OCI-M2 (cell line): ENCODE measurements around the gene ITGB6.

Experiments
- DNase-seq: peaks from one replicate; lab custom pipeline; 2025; ENCODE audit not compliant: unreplicated experiment; lab: John Stamatoyannopoulos, UW

Gene ITGB6

GRCh38 chr2:160054984-160055725, 144.9 kb downstream of the ITGB6 start:
- DNase-seq: no peak

DNA sequence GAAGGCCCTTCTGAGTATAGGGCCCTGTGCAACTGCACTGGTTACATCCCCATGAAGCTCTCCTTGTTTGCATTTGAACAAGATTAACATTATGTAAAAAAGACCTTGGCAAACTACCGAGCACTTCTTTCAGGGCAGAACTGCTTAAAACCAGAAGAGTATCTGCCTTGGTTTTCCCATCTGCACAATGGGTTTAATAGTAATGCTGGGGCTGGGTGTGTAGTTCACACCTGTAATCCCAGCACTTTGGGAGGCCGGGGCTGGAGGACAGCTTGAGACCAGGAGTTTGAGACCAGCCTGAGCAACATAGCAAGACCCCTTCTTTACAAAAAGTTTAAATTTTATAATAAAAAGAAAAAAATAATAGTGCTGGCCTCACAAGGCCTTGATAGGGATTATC, 146.1 kb downstream of the ITGB6 start:
- DNase-seq: no peak

DNA sequence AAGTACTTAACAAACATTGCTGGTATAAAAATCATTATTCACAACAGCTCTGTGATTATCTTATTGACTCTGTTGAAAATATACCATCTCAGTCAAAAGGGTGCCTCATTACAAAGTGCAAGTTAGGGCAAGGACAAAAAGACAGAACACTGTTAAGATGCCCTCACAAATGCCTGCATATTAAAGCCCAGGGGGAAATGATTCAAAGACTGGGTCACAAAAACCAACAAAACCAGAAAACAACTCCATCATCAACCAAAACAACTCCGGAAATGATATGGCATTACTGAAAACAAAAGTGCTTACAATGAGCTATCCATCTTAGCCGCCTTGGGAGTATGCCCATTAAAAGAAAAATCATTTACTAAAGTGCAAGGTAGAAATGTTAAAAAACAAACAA, 147.5 kb downstream of the ITGB6 start:
- no peak for DNase-seq

DNA sequence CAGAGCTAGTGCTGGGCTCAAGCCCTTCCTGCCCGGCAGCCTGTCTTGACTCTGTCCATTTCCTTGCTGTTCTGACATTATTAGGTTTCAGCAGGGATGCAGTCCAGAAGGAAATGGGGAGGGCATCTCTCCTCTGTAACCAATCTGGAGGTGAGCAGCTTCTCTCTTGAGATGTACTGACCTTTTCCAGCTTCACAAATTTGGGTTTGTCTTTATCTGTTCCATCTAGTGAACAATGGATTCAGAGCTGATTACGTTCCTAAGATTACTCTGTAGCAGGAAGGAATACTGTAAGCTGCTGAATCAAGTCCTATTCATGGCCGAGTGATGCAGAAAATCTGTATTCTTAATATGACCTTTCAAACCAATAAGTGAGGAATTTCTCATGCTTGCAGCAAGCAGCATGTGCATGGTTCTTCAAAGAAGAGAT, 148.7 kb downstream of the ITGB6 start:
- no peak for DNase-seq

DNA sequence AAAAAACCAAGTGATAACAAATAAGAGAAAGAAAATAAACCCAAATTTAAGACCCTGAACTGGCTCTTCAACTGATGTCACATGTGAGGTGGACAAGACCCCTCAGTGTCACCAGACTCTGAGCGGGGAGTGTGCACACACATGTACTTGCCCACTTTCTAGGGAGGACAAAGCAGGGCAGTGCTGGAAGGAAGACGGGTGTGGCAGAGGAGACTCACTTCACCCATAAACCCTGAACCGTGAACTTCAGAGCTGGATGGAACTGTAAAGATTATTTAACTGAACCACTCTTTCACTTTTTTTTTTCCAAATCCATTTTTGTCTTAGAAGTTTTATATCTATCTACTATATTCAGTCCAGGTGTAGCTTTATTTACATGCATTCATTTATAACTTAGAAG, 149.9 kb downstream of the ITGB6 start:
- DNase-seq: no peak
